ENCODE measurements around the gene SMC1A.

DNA sequence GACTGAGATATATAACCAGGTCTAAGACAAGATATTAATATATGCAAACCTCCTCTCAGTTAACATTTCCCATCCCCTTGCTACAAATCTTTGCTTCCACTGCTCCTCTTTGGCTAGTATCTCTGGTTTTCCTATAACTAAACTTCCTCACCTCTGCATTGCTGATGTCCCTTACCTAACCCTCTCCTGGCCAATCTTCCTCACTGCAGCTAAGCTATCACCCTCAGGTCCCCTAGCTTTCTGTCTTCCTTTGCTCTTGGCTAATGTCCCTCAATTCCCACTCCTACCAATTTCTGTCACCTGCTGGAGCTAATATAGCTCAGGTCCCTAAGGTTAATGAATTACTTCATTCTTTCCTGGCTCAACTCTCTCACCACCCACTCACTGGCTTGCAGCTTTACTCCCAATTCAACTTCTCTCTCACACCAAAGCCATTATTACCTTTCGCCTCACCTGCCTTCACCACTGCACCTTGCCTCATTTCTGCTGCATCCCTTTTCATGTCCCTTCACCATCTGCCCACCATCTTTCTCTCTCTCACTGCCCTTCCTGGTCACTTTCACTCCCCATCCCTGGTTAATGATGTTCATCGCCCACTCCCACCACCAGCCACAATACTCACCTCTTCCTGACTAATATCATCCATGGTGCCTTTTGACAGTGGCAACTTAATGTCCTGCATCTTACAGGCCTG is 26.7 kb downstream of the SMC1A start:
- TF ChIP-seq, protein P1, sequence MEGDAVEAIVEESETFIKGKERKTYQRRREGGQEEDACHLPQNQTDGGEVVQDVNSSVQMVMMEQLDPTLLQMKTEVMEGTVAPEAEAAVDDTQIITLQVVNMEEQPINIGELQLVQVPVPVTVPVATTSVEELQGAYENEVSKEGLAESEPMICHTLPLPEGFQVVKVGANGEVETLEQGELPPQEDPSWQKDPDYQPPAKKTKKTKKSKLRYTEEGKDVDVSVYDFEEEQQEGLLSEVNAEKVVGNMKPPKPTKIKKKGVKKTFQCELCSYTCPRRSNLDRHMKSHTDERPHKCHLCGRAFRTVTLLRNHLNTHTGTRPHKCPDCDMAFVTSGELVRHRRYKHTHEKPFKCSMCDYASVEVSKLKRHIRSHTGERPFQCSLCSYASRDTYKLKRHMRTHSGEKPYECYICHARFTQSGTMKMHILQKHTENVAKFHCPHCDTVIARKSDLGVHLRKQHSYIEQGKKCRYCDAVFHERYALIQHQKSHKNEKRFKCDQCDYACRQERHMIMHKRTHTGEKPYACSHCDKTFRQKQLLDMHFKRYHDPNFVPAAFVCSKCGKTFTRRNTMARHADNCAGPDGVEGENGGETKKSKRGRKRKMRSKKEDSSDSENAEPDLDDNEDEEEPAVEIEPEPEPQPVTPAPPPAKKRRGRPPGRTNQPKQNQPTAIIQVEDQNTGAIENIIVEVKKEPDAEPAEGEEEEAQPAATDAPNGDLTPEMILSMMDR (IDR thresholded peaks at IDR 0.05), result no peak
- TF ChIP-seq POLR2A (IDR thresholded peaks at IDR 0.05) (no peak), POLR2AphosphoS5 (IDR thresholded peaks at IDR 0.05; ENCODE audit: insufficient read depth in 1 of 2, low read depth in 1 of 2) (no peak)
